GM18505 (cell line): ENCODE data around the gene OR13A1.
A peak's percentile ranks its signal among the peaks of the same experiment; 100 is the strongest.
"Not testable (repeated sequence)": the region's sequence is repeated elsewhere in the genome, so short reads cannot be mapped to it uniquely, and the experiment has no call there.

ENCODE experiments used
- ATAC-seq: cut with Tn5 transposase; IDR thresholded peaks from one replicate; pipeline ENCODE4 v1.9.1; 2021; ENCODE audit not compliant: unreplicated experiment
- POLR2A ChIP-seq: IDR thresholded peaks from 4 replicates; pipeline ENCODE4 v1.6.1; 2011; ENCODE audit warnings: borderline replicate concordance; ENCODE audit not compliant: insufficient read depth, insufficient read length; ENCODE audit errors: extremely low read depth

Gene OR13A1

GRCh38 chr10:45261946-45262345 is 53.5 kb downstream of the OR13A1 start:
- no peak for TF ChIP-seq POLR2A
- ATAC-seq, result no peak

- no peak for ATAC-seq
Observed at GRCh38 chr10:45261243-45261775, 54.1 kb downstream of the OR13A1 start.

GRCh38 chr10:45260635-45261034 is 54.8 kb downstream of the OR13A1 start:
- ATAC-seq, result not testable (repeated sequence)

More at GRCh38 chr10:45261243-45261775, 54.1 kb downstream of the OR13A1 start:
- TF ChIP-seq POLR2A, result no peak

GRCh38 chr10:45259786-45260495 is 55.5 kb downstream of the OR13A1 start:
- ATAC-seq, result not testable (repeated sequence)

GRCh38 chr10:45257600-45257999 is 57.8 kb downstream of the OR13A1 start:
- TF ChIP-seq POLR2A, result no peak
- no peak for ATAC-seq

- no peak for TF ChIP-seq POLR2A
- ATAC-seq, result no peak
Observed at GRCh38 chr10:45256246-45256645, 59.2 kb downstream of the OR13A1 start.

- no peak for TF ChIP-seq POLR2A
- no peak for ATAC-seq
Observed at GRCh38 chr10:45255706-45256105, 59.7 kb downstream of the OR13A1 start.

- ATAC-seq, result no peak
- TF ChIP-seq POLR2A, result no peak
Observed at GRCh38 chr10:45254892-45255291, 60.5 kb downstream of the OR13A1 start.

GRCh38 chr10:45253183-45253914 is 62.1 kb downstream of the OR13A1 start:
- no peak for TF ChIP-seq POLR2A
- ATAC-seq, result peak; percentile 72
